Astrocyte of the spinal cord (primary cell): ENCODE data around the gene LRRC75A.

Source experiments
- DNase-seq: peaks from one replicate; pipeline ENCODE4 v3.0.0; 2011; ENCODE audit warnings: low read depth, low spot score
- H3K4me3 ChIP-seq: 2 replicates; pipeline ENCODE4 v1.5.1; 2011; ENCODE audit warnings: low read depth, mild to moderate bottlenecking, low read length, moderate library complexity
- in situ Hi-C: cut with HindIII; loops from 2 replicates; pipeline ENCODE4 v1.10.0; 2017; ENCODE audit warnings: low sequenced_read_pairs
- TF ChIP-seq, protein P1 (sequence below): IDR thresholded peaks from 2 replicates; pipeline ENCODE4 v1.5.1; 2012; ENCODE audit warnings: low read depth, mild to moderate bottlenecking, low read length, inconsistent platforms

Gene LRRC75A

DNA sequence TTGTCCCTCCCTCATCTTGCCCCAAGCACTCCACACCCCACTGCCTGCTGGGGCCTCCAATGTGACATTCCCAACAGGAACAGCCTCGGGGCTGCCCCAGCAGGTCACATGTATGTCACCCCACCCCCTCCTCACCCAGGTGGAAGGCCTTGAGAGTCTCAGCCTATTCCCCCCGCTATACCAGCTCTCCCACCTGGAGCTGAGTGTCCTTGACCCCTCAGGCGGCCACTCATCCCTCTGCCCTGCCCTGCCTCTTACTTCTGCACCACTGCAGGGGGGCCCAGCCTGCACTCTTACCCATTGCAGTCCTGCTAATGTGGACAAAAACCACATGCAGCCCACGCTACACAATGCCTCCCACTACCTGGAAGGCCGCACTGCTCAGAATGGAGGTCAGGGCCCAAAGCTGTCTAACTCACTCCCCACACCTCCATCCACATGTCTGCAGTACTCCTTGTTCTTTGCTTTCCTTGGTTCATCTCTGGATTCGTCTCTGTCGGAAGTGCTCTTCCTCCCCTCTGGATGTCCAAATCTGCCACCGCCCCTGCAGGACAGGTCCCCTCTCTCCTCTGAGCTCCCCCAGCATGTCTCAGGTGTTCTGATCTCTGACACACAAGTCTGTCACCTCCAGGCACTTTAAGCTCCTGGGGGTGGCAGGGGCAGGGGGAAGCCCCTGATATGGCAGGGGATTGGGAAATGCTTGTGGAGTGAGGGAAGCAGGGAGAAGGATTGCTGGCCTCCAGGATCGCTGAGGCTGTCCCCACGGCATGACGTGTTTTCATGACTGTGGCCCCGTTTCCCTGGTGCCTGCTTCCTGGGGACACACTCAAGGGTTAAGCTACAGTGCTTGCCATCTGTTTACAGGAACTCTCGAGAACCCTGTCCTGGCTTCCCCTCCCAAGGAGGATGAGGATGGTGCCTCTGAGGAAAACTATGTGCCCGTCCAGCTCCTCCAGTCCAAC is 55.8 kb downstream of the LRRC75A start:
- TF ChIP-seq, protein P1, sequence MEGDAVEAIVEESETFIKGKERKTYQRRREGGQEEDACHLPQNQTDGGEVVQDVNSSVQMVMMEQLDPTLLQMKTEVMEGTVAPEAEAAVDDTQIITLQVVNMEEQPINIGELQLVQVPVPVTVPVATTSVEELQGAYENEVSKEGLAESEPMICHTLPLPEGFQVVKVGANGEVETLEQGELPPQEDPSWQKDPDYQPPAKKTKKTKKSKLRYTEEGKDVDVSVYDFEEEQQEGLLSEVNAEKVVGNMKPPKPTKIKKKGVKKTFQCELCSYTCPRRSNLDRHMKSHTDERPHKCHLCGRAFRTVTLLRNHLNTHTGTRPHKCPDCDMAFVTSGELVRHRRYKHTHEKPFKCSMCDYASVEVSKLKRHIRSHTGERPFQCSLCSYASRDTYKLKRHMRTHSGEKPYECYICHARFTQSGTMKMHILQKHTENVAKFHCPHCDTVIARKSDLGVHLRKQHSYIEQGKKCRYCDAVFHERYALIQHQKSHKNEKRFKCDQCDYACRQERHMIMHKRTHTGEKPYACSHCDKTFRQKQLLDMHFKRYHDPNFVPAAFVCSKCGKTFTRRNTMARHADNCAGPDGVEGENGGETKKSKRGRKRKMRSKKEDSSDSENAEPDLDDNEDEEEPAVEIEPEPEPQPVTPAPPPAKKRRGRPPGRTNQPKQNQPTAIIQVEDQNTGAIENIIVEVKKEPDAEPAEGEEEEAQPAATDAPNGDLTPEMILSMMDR = no peak
- no peak for DNase-seq
- in situ Hi-C loops = no loop called here
- no peak overlapping the region for H3K4me3 ChIP-seq

DNA sequence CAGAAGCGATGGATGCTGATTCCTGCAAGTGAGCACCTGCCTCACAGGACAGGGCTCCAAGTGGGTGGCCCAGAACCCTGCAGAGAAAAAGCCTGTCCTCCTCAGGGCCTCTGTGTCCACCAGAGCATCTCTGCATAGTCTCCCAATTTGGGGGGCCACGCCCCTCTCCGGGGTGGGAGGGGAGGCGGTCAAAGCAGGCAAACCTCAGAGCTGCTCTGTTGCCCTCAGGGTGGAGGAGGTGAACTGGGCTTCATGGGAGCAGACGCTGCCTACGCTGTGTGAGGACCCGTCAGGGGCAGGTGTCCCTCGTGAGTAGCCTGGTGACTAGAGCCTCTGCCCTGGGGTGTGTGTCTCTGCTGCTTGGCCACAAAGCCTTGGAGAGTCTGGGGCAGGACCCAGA is 57.3 kb downstream of the LRRC75A start:
- TF ChIP-seq, protein P1 = no peak
- H3K4me3 ChIP-seq = no peak overlapping the region
- in situ Hi-C loops = no loop called here
- no peak for DNase-seq

DNA sequence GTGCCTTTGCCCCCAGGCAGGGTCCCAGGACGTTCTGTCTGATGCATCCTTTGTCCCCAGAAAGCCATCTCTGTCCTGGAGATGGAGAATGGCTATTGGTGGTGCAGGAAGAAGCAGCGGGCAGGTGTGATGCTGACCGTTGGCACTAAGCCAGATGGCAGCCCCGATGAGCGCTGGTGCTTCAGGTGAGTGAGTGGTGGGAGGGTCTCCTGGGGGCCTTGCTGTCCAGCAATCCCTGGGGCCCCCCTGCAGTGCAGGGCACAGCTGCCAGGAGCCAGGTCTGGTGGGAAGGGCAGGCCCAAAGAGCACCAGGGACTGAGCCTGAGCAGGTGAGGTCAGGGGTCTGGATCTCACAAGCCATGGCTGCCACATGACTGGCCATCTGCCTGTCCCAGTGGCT is 58.5 kb downstream of the LRRC75A start:
- no peak for DNase-seq
- in situ Hi-C loops = no loop called here
- no peak overlapping the region for H3K4me3 ChIP-seq
- TF ChIP-seq, protein P1 = no peak

DNA sequence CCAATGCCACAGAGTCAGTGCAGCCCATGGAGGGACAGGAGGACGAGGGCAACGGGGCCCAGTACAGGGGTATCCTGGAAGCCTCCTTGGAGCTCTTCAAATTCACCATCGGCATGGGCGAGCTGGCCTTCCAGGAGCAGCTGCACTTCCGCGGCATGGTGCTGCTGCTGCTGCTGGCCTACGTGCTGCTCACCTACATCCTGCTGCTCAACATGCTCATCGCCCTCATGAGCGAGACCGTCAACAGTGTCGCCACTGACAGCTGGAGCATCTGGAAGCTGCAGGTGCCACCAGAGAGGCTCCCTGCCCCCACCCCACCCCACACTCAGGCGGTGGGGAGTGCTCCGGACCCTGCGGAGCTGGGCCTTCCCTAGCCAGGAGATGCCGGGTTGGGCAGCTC is 60.0 kb downstream of the LRRC75A start:
- no peak for DNase-seq
- in situ Hi-C loops = no loop called here
- no peak overlapping the region for H3K4me3 ChIP-seq
- TF ChIP-seq, protein P1 = no peak

DNA sequence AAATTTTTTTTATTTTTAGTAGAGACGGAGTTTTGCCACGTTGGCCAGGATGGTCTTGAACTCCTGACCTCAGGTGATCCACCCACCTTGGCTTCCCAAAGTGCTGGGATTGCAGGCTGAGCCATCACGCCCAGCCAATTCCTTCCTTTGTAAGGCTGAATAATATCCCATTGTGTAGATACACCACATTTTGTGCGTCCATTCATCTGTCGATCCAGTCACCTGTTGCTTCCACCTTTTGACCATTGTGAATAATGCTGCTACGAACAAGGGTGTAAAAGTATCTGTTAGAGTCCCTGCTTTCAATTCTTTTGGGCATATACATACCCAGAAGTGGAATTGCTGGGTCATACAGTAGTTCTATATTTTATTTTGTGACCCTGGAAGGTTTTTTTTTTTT is 61.3 kb downstream of the LRRC75A start:
- TF ChIP-seq, protein P1 = no peak
- in situ Hi-C loops = no loop called here
- no peak for DNase-seq
- no peak overlapping the region for H3K4me3 ChIP-seq

DNA sequence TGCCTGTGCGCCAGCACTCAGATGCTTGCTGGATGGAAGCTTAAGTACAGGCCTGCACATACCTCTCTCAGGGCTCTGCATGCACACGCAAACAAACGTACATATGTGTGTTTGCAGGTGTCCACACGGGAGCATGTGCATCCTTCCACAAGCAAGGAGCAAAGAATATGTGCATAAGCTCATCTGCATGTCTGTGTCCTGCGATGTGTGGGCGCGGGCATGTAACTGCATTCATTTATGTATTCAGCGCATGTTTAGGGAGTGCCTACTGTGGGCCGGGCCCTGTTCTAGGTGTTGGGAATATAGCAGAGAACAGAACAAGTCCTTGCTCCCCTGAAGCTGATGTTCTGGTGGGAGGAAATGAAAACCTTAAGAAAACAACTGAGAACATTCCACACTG is 62.9 kb downstream of the LRRC75A start:
- in situ Hi-C loops = no loop called here
- no peak for DNase-seq
- H3K4me3 ChIP-seq = no peak overlapping the region
- TF ChIP-seq, protein P1 = no peak
